OCI-LY7 (cell line): ENCODE results near the gene TMEM109. TPM values are rescaled to one million over a fixed set of nuclear protein-coding genes. Genes with fewer than 3 reads are reported as not detected.
A peak's percentile ranks its signal among the peaks of the same experiment; 100 is the strongest.

Source experiments
- BruUV-seq: library from RNA; stranded (reverse); fragments of 400-500 nt; replicated peaks from 2 replicates; lab custom pipeline; 2021; lab: Mats Ljungman, UMichigan
- CTCF ChIA-PET: fragments of 300-600 bp; sonication (Branson Sonifier 250); formaldehyde crosslinking; loops from one replicate; lab custom pipeline; 2022; ENCODE audit warnings: antibody characterized with exemption; ENCODE audit not compliant: unreplicated experiment; lab: Charles Lee
- POLR2A ChIA-PET: fragments of 300-600 bp; sonication (Branson Sonifier 250); formaldehyde crosslinking; loops from one replicate; lab custom pipeline; 2022; ENCODE audit warnings: antibody characterized with exemption; lab: Charles Lee
- DNase-seq: peaks from one replicate; pipeline ENCODE4 v3.0.0-alpha.2; 2015; ENCODE audit warnings: low spot score
- H2AFZ ChIP-seq: fragments of 200-600 bp; sonication (generic), shearing (Covaris generic); 2 replicates; pipeline ENCODE4 v1.6.1; 2014; ENCODE audit warnings: mild to moderate bottlenecking, antibody characterized with exemption, low read length, moderate library complexity
- H3K27ac ChIP-seq: fragments of 200-600 bp; sonication (generic); 2 replicates; pipeline ENCODE4 v1.5.1; 2014; ENCODE audit warnings: mixed run types, low read depth, mild to moderate bottlenecking, moderate library complexity, low read length, inconsistent platforms; ENCODE audit not compliant: poor library complexity, severe bottlenecking
- H3K36me3 ChIP-seq: fragments of 200-600 bp; sonication (generic); 2 replicates; pipeline ENCODE4 v1.6.1; 2014; ENCODE audit warnings: mild to moderate bottlenecking, antibody characterized with exemption, low read length, moderate library complexity, mixed read lengths; ENCODE audit not compliant: insufficient read depth
- H3K4me1 ChIP-seq: fragments of 200-600 bp; sonication (generic); 2 replicates; pipeline ENCODE4 v1.5.1; 2014; ENCODE audit warnings: mild to moderate bottlenecking, low read length; ENCODE audit not compliant: insufficient read depth, poor library complexity, severe bottlenecking
- H3K4me2 ChIP-seq: fragments of 200-600 bp; sonication (generic); 2 replicates; pipeline ENCODE4 v1.6.1; 2014; ENCODE audit warnings: mild to moderate bottlenecking, low read length
- H3K4me3 ChIP-seq: fragments of 200-600 bp; sonication (generic); 2 replicates; pipeline ENCODE4 v1.5.1; 2014; ENCODE audit warnings: mild to moderate bottlenecking, low read depth, low read length; ENCODE audit not compliant: poor library complexity, severe bottlenecking
- H3K79me2 ChIP-seq: fragments of 200-600 bp; sonication (generic); 2 replicates; pipeline ENCODE4 v1.6.1; 2016; ENCODE audit warnings: low read depth, mild to moderate bottlenecking, low read length, moderate library complexity, mixed read lengths; ENCODE audit not compliant: insufficient read depth
- H3K9me2 ChIP-seq: fragments of 200-600 bp; sonication (generic); 2 replicates; pipeline ENCODE4 v1.6.1; 2016; ENCODE audit warnings: mild to moderate bottlenecking, low read length, mixed read lengths; ENCODE audit not compliant: insufficient read depth
- H3K9me3 ChIP-seq: fragments of 200-600 bp; sonication (generic); 2 replicates; pipeline ENCODE4 v1.6.1; 2014; ENCODE audit warnings: mild to moderate bottlenecking, mixed run types, low read length, mixed read lengths
- H4K20me1 ChIP-seq: fragments of 200-600 bp; sonication (generic); 2 replicates; pipeline ENCODE4 v1.6.1; 2014; ENCODE audit warnings: mild to moderate bottlenecking, antibody characterized with exemption, low read length, moderate library complexity, mixed read lengths; ENCODE audit not compliant: insufficient read depth
- EZH2phosphoT487 ChIP-seq: fragments of 200-600 bp; sonication (generic); IDR thresholded peaks from 2 replicates; pipeline ENCODE4 v1.6.1; 2018; ENCODE audit warnings: low read depth, borderline replicate concordance, mild to moderate bottlenecking, mixed run types, antibody characterized with exemption, low read length, moderate library complexity, mixed read lengths
- intact Hi-C: fragments of 100-400 bp; cut with micrococcal nuclease; formaldehyde crosslinking; loops from one replicate; pipeline ENCODE4 v1.10.0; 2022; ENCODE audit not compliant: unreplicated experiment
- total RNA-seq, 2 experiments: library from RNA; depleted of rRNA in 1 of 2; stranded (reverse); fragments of >200 nt in 1 of 2; shearing (Covaris generic) in 1 of 2; gene quantifications; 2 replicates each; pipeline ENCODE4 v1.2.3, GENCODE V29; 2014 to 2022
- TF ChIP-seq, protein P1 (sequence below): fragments of 200-600 bp; sonication (generic); conservative IDR thresholded peaks from 2 replicates; pipeline ENCODE4 v1.5.1; 2014; ENCODE audit warnings: mild to moderate bottlenecking, antibody characterized with exemption, low read length, moderate library complexity, mixed read lengths

The TMEM109 gene
- total RNA-seq, 2 experiments from 2014 or later = 57.0 to 67.8 TPM

- ChIA-PET CTCF (no interaction called here), POLR2A (interaction anchor here (1.3 kb wide), 1 partner anchor 11 kb away, joined by 3 read pairs; no protein-coding TSS in a partner anchor)
- Histone ChIP-seq H3K4me1 (peaks cover 21% of the 10 kb centered on the region), H3K79me2 (no peaks in the 10 kb centered on the region), H3K9me3 (no peaks in the 10 kb centered on the region), H3K4me2 (no peak overlapping the region), H3K36me3 (peaks cover 20% of the 10 kb centered on the region; the same call in 1 of the 2 replicates), H3K9me2 (no peaks in the 10 kb centered on the region), H3K4me3 (no peak overlapping the region), H2AFZ (no peak overlapping the region), H4K20me1 (no peaks in the 10 kb centered on the region), H3K27ac (no peak overlapping the region)
- intact Hi-C loops = no loop called here
- no peak for TF ChIP-seq EZH2phosphoT487
- TF ChIP-seq, protein P1, sequence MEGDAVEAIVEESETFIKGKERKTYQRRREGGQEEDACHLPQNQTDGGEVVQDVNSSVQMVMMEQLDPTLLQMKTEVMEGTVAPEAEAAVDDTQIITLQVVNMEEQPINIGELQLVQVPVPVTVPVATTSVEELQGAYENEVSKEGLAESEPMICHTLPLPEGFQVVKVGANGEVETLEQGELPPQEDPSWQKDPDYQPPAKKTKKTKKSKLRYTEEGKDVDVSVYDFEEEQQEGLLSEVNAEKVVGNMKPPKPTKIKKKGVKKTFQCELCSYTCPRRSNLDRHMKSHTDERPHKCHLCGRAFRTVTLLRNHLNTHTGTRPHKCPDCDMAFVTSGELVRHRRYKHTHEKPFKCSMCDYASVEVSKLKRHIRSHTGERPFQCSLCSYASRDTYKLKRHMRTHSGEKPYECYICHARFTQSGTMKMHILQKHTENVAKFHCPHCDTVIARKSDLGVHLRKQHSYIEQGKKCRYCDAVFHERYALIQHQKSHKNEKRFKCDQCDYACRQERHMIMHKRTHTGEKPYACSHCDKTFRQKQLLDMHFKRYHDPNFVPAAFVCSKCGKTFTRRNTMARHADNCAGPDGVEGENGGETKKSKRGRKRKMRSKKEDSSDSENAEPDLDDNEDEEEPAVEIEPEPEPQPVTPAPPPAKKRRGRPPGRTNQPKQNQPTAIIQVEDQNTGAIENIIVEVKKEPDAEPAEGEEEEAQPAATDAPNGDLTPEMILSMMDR = no peak
- no peak for DNase-seq
- BruUV-seq = no TSS peak
Measured at GRCh38 chr11:60942970-60943565, 29.1 kb downstream of the TMEM109 start.

- no peak for DNase-seq
- intact Hi-C loops = no loop called here
- CTCF ChIA-PET = no interaction called here
- no TSS peak for BruUV-seq
- Histone ChIP-seq H2AFZ (no peak overlapping the region), H3K36me3 (peaks cover 13% of the 10 kb centered on the region; the same call in 1 of the 2 replicates), H3K4me2 (no peak overlapping the region), H4K20me1 (no peaks in the 10 kb centered on the region), H3K9me3 (no peaks in the 10 kb centered on the region), H3K79me2 (peaks cover under 1% of the 10 kb centered on the region; the same call in 1 of the 2 replicates), H3K4me3 (no peak overlapping the region), H3K9me2 (no peaks in the 10 kb centered on the region), H3K4me1 (peaks cover 24% of the 10 kb centered on the region), H3K27ac (no peak overlapping the region)
- POLR2A ChIA-PET = interaction anchor here (0.5 to 1.1 kb wide), 2 partner anchors 29 to 199 kb away, joined by 3 to 4 read pairs; no protein-coding TSS in a partner anchor
- TF ChIP-seq EZH2phosphoT487 = no peak
- TF ChIP-seq, protein P1 = peak; percentile 63
Measured at GRCh38 chr11:60944490-60945294, 30.7 kb downstream of the TMEM109 start.
